GM18907 (cell line): ENCODE results near the gene VWA1.
"Not testable (repeated sequence)": the region's sequence is repeated elsewhere in the genome, so short reads cannot be mapped to it uniquely, and the experiment has no call there.

ENCODE experiments used
- ATAC-seq: cut with Tn5 transposase; IDR thresholded peaks from one replicate; pipeline ENCODE4 v1.9.1; 2021; ENCODE audit warnings: mild to moderate bottlenecking, moderate library complexity; ENCODE audit not compliant: unreplicated experiment

The VWA1 gene

DNA sequence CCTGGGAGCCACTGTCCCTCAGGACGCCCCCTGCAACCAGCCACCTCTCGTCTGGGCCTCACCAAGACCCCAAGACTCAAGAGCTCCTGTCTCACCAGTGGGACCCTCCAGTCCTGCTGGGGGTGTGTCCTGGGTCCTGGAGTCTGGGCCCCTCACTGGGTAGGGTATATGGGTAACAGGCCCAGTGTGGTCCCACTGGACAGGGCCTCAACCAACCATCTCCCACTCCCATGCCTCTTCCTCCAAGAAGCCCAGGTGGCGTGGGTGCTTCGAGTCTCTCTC is 725 bp upstream of the VWA1 start:
- no peak for ATAC-seq

GRCh38 chr1:1435911-1436629 is 580 bp downstream of the VWA1 start:
- ATAC-seq, result no peak

DNA sequence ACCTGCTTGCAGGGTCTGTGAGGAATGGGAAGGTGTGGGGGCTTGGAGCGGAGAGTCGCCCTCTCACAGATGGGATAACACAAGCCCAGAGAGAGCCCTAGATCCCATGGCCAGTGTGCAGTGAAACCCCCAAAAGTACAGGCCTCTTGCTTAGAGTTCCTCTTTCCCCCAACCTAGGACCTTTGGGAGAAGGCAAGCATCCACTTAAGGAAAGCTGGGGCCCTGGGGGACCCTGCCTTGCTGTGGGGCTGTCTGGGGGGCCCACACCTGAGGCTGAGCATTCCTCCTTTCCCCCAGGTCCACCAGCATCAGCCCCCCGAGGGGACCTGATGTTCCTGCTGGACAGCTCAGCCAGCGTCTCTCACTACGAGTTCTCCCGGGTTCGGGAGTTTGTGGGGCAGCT is 1.1 kb downstream of the VWA1 start:
- no peak for ATAC-seq

DNA sequence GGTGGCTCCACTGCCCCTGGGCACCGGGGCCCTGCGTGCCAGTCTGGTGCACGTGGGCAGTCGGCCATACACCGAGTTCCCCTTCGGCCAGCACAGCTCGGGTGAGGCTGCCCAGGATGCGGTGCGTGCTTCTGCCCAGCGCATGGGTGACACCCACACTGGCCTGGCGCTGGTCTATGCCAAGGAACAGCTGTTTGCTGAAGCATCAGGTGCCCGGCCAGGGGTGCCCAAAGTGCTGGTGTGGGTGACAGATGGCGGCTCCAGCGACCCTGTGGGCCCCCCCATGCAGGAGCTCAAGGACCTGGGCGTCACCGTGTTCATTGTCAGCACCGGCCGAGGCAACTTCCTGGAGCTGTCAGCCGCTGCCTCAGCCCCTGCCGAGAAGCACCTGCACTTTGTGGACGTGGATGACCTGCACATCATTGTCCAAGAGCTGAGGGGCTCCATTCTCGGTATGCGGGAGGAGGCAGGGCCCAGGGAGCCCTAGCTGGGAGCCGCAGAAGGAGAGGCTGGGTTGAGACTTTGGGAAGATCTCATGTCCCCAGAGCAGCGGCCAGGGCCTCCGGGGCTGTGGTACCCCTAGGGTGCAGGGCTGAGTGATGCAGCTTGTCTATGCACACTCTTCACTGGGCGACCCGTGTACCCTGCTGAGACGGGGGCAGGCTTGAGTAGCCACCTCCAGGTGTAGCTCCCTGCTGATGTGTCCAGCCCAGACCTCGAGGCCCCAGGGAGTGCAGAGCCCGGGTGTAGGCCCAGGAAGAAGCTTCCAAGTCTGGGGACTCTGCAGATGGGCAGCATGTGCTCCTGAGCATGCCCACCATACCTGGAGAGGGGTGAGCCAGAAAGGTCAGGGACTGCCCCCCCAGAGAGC is 1.8 kb downstream of the VWA1 start:
- ATAC-seq, result no peak

- no peak for ATAC-seq
These were observed 2.5 kb downstream of the VWA1 start for GRCh38 chr1:1437904-1438376.

DNA sequence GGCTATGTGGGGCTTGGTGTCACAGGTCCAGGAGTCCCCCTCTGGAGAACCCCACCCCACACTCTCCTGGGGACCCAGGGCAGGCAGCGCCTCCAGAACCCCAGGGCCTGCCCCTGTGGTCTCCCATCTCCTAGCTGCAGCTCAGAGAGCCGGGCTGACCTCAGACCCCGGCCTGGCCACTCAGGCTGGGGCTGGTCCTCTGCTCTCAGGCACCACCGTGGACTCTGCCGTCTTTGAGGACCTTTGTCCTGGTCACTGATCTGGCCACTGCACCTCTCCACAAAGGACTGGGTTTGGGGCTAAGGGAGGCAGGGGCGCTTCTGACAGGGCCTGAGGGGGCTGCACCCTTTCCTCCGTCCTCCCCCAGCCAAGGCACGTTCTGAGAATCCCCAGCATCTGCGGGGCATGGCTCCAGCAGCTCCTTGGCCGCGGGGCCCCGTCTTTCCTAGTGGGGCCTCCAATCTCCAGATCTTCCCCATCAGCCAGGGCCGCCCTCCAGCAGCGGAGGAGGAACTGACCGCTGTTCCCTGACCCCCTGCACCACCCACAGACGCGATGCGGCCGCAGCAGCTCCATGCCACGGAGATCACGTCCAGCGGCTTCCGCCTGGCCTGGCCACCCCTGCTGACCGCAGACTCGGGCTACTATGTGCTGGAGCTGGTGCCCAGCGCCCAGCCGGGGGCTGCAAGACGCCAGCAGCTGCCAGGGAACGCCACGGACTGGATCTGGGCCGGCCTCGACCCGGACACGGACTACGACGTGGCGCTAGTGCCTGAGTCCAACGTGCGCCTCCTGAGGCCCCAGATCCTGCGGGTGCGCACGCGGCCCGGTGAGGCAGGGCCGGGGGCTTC is 3.3 kb downstream of the VWA1 start:
- ATAC-seq, result no peak

DNA sequence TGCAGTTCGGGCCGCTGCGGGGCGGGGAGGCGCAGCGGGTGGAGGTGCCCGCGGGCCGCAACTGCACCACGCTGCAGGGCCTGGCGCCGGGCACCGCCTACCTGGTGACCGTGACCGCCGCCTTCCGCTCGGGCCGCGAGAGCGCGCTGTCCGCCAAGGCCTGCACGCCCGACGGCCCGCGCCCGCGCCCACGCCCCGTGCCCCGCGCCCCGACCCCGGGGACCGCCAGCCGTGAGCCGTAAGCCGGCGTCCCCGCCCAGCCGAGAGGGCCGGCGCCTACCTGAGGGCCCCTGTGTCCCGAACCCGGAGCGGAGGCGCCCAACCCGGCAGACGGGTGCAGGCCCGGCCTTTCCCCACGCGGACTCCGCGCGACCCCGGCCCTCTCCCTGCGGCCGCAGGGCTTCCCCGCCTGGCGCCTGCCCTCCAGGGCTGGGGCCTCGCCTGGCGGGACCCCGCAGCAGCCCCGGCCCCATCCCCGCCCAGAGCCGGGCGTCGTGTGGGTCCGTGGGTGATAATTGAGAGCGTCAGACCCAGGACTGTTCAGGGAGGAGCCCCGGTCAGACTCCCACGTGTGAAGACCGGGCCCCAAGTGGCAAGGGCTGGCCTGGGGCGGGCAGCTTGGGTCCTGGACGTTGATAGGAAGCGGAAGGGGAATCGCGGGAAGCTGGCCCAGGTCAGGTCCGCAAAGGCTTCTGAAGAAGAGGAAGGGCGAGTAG is 4.2 kb downstream of the VWA1 start:
- no peak for ATAC-seq

- no peak for ATAC-seq
These were observed 4.9 kb downstream of the VWA1 start for GRCh38 chr1:1440262-1441001.

- ATAC-seq, result no peak
These were observed 5.8 kb downstream of the VWA1 start for GRCh38 chr1:1441002-1441888.

GRCh38 chr1:1442069-1442770 is 6.7 kb downstream of the VWA1 start:
- no peak for ATAC-seq

DNA sequence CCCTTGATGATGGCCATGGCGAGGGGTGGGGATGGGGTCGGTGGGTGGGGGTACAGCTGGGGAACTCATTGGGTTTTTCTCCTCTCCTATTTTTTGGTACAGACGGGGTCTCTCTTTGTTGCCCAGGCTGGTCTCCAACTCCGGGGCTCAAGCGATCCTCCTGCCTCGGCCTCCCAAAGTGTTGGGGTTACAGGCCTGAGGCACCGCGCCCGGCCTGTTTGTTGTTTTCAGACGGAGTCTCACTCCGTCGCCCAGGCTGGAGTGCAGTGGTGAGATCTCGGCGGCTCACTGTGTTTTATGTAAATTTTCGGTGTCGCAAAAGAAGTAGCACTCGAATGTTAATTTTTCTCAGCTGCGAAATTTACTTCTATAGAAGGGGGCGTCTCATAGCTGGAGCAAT is 11.1 kb downstream of the VWA1 start:
- ATAC-seq, result not testable (repeated sequence)

DNA sequence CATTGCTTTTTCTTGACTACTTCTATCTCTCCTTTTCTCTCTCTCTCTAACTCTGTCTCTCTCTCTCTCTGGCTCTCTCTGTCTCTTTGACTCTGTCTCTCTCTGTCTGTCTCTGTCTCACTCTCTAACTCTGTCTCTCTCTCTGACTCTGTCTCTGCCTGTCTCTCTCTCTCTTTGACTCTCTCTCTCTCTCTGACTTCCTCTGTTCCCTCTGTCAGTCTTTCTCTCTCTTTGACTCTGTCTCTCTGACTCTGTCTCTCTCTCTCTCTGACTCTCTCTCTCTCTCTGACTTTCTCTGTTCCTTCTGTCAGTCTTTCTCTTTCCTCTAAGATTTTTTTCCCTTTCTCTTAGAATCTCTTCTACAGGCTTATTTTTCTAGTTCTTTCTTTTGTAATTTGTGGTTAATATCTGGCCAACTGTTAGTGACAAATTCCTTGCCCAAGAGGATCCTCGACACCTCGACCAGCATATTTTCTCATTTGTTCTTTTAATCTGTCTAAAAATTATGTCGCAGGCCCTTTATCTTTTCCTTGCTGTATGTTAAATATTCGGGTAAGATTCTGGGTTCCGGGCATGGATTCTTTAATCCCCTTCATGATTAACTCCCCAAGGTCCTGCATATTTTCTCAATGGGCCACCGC is 13.7 kb downstream of the VWA1 start, which contains the start of gene ATAD3C:
Gene ATAD3C (plus strand): TSS at position 591 of the 641 bp plus-strand sequence. CDS start 995 bp downstream, outside the sequence.
- ATAC-seq, result no peak

DNA sequence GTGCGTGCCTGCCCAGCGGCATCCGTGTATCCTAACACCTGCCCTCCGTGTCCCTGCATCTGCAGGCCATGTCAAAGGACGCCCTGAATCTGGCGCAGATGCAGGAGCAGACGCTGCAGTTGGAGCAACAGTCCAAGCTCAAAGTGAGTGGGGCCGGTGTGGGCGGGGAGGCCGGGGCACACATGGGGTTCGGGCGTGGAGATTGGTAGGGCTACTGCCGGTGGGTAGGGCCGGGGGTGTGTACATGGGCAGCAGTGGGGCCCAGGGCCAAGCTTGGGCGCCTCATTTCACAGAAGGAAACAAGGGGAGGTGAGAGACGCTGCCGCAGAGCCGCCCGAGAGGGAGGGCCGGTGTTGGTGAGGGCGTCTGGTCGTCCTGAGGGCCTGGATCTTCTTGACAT is 15.1 kb downstream of the VWA1 start:
- ATAC-seq, result not testable (repeated sequence)

GRCh38 chr1:1451696-1452364 is 16.3 kb downstream of the VWA1 start:
- no peak for ATAC-seq

GRCh38 chr1:1452365-1452739 is 16.9 kb downstream of the VWA1 start:
- not testable (repeated sequence) for ATAC-seq

GRCh38 chr1:1452882-1453281 is 17.4 kb downstream of the VWA1 start:
- ATAC-seq, result no peak
